ENCODE measurements around the gene PCNX2.

The PCNX2 gene

GRCh38 chr1:232968391-232968790 lies 327.1 kb downstream of the PCNX2 start:
- Histone ChIP-seq H3K9me3 (ENCODE audit: insufficient read depth, low read depth, low read length) (peaks cover 2% of the 10 kb centered on the region), H3K4me1 (ENCODE audit: control insufficient read depth in 1 of 2, insufficient read depth in 2 of 2, low read length in 2 of 2) (peaks cover 0 to 4% of the 10 kb centered on the region in 2 experiments), H3K4ac (ENCODE audit: low read depth, low read length) (no peak overlapping the region), H3K18ac (ENCODE audit: low read length) (no peak overlapping the region), H3K79me1 (ENCODE audit: low read length) (peaks cover under 1% of the 10 kb centered on the region), H4K91ac (ENCODE audit: low read depth, low read length) (no peak overlapping the region), H3K4me2 (ENCODE audit: low read length) (no peak overlapping the region), H2BK5ac (ENCODE audit: low read depth, low read length, poor library complexity) (no peak overlapping the region), H4K8ac (ENCODE audit: low read depth, low read length) (no peak overlapping the region), H3K36me3 (ENCODE audit: control insufficient read depth in 1 of 2, insufficient read depth in 2 of 2, low read length in 2 of 2) (peaks cover 15 to 18% of the 10 kb centered on the region in 2 experiments), H3K79me2 (ENCODE audit: control insufficient read depth, insufficient read depth, low read length, poor library complexity) (no peaks in the 10 kb centered on the region), H2AFZ (ENCODE audit: insufficient read depth, low read length, poor library complexity) (no peak overlapping the region), H3K23ac (ENCODE audit: low read length) (no peak overlapping the region), H3K27me3 (ENCODE audit: insufficient read depth, low read length) (no peaks in the 10 kb centered on the region), H3K9ac (ENCODE audit: low read length) (no peak overlapping the region), H4K12ac (ENCODE audit: low read depth, low read length) (no peak overlapping the region), H2BK12ac (ENCODE audit: low read length) (no peak overlapping the region), H3K14ac (ENCODE audit: low read length) (no peak overlapping the region), H2BK120ac (ENCODE audit: insufficient read depth, low read length, poor library complexity) (no peak overlapping the region), H3K4me3 (ENCODE audit: low read depth, low read length) (no peak overlapping the region), H2AK5ac (ENCODE audit: low read length) (no peak overlapping the region), H3K27ac (ENCODE audit: low read depth, low read length) (no peak overlapping the region)
- WGBS (ENCODE audit: extremely low coverage, insufficient coverage, insufficient read length): no CpG with 5 or more reads among the region's 5 CpGs
- DNase-seq: no peak

- Histone ChIP-seq H3K36me3 (ENCODE audit: control insufficient read depth in 1 of 2, insufficient read depth in 2 of 2, low read length in 2 of 2) (peaks cover 10 to 12% of the 10 kb centered on the region in 2 experiments), H3K9me3 (ENCODE audit: insufficient read depth, low read depth, low read length) (no peaks in the 10 kb centered on the region), H3K14ac (ENCODE audit: low read length) (no peak overlapping the region), H3K4me1 (ENCODE audit: control insufficient read depth in 1 of 2, insufficient read depth in 2 of 2, low read length in 2 of 2) (peaks cover 0 to 7% of the 10 kb centered on the region in 2 experiments), H3K79me2 (ENCODE audit: control insufficient read depth, insufficient read depth, low read length, poor library complexity) (no peaks in the 10 kb centered on the region), H2AK5ac (ENCODE audit: low read length) (no peak overlapping the region), H3K27me3 (ENCODE audit: insufficient read depth, low read length) (no peaks in the 10 kb centered on the region), H2BK5ac (ENCODE audit: low read depth, low read length, poor library complexity) (no peak overlapping the region), H4K12ac (ENCODE audit: low read depth, low read length) (no peak overlapping the region), H2AFZ (ENCODE audit: insufficient read depth, low read length, poor library complexity) (no peak overlapping the region), H3K79me1 (ENCODE audit: low read length) (peaks cover 5% of the 10 kb centered on the region), H2BK120ac (ENCODE audit: insufficient read depth, low read length, poor library complexity) (no peak overlapping the region), H4K91ac (ENCODE audit: low read depth, low read length) (no peak overlapping the region), H3K27ac (ENCODE audit: low read depth, low read length) (no peak overlapping the region), H3K4me2 (ENCODE audit: low read length) (no peak overlapping the region), H4K8ac (ENCODE audit: low read depth, low read length) (no peak overlapping the region), H3K18ac (ENCODE audit: low read length) (no peak overlapping the region), H2BK12ac (ENCODE audit: low read length) (peak overlapping the region; percentile 1), H3K9ac (ENCODE audit: low read length) (no peak overlapping the region), H3K23ac (ENCODE audit: low read length) (peak overlapping the region; percentile 17), H3K4ac (ENCODE audit: low read depth, low read length) (no peak overlapping the region), H3K4me3 (ENCODE audit: low read depth, low read length) (no peak overlapping the region)
- DNase-seq: no peak
- WGBS (ENCODE audit: extremely low coverage, insufficient coverage, insufficient read length): no CpG with 5 or more reads among the region's 4 CpGs
Measured at GRCh38 chr1:232966663-232967062, 328.9 kb downstream of the PCNX2 start.

- WGBS (ENCODE audit: extremely low coverage, insufficient coverage, insufficient read length): no CpG with 5 or more reads among the region's 6 CpGs
- no peak overlapping the region for H2BK12ac ChIP-seq (ENCODE audit: low read length)
- H2AFZ ChIP-seq (ENCODE audit: insufficient read depth, low read length, poor library complexity): no peak overlapping the region
- no peak overlapping the region for H4K8ac ChIP-seq (ENCODE audit: low read depth, low read length)
- DNase-seq: no peak
- H3K79me2 ChIP-seq (ENCODE audit: control insufficient read depth, insufficient read depth, low read length, poor library complexity): no peaks in the 10 kb centered on the region
- no peak overlapping the region for H4K12ac ChIP-seq (ENCODE audit: low read depth, low read length)
- no peak overlapping the region for H2AK5ac ChIP-seq (ENCODE audit: low read length)
- H3K4me1 ChIP-seq (ENCODE audit: control insufficient read depth in 1 of 2, insufficient read depth in 2 of 2, low read length in 2 of 2): peaks cover 0 to 7% of the 10 kb centered on the region in 2 experiments
- H3K27me3 ChIP-seq (ENCODE audit: insufficient read depth, low read length): no peaks in the 10 kb centered on the region
- no peak overlapping the region for H3K9ac ChIP-seq (ENCODE audit: low read length)
- H2BK5ac ChIP-seq (ENCODE audit: low read depth, low read length, poor library complexity): no peak overlapping the region
- peaks cover 5% of the 10 kb centered on the region for H3K79me1 ChIP-seq (ENCODE audit: low read length)
- H3K23ac ChIP-seq (ENCODE audit: low read length): no peak overlapping the region
- no peak overlapping the region for H3K14ac ChIP-seq (ENCODE audit: low read length)
- no peak overlapping the region for H3K27ac ChIP-seq (ENCODE audit: low read depth, low read length)
- H3K36me3 ChIP-seq (ENCODE audit: control insufficient read depth in 1 of 2, insufficient read depth in 2 of 2, low read length in 2 of 2): peaks cover 6 to 8% of the 10 kb centered on the region in 2 experiments
- H3K9me3 ChIP-seq (ENCODE audit: insufficient read depth, low read depth, low read length): no peaks in the 10 kb centered on the region
- no peak overlapping the region for H3K4me2 ChIP-seq (ENCODE audit: low read length)
- H3K4ac ChIP-seq (ENCODE audit: low read depth, low read length): no peak overlapping the region
- peak overlapping the region; percentile 47 for H3K18ac ChIP-seq (ENCODE audit: low read length)
- H2BK120ac ChIP-seq (ENCODE audit: insufficient read depth, low read length, poor library complexity): no peak overlapping the region
- no peak overlapping the region for H3K4me3 ChIP-seq (ENCODE audit: low read depth, low read length)
- no peak overlapping the region for H4K91ac ChIP-seq (ENCODE audit: low read depth, low read length)
Measured at GRCh38 chr1:232965912-232966217, 329.7 kb downstream of the PCNX2 start.

- Histone ChIP-seq H3K4me1 (ENCODE audit: control insufficient read depth in 1 of 2, insufficient read depth in 2 of 2, low read length in 2 of 2) (peaks cover 0 to 7% of the 10 kb centered on the region in 2 experiments), H4K12ac (ENCODE audit: low read depth, low read length) (no peak overlapping the region), H3K36me3 (ENCODE audit: control insufficient read depth in 1 of 2, insufficient read depth in 2 of 2, low read length in 2 of 2) (peaks cover 2 to 4% of the 10 kb centered on the region in 2 experiments), H3K18ac (ENCODE audit: low read length) (peak overlapping the region; percentile 47), H4K91ac (ENCODE audit: low read depth, low read length) (no peak overlapping the region), H2AK5ac (ENCODE audit: low read length) (no peak overlapping the region), H2AFZ (ENCODE audit: insufficient read depth, low read length, poor library complexity) (no peak overlapping the region), H2BK5ac (ENCODE audit: low read depth, low read length, poor library complexity) (no peak overlapping the region), H3K79me1 (ENCODE audit: low read length) (peaks cover 5% of the 10 kb centered on the region), H3K14ac (ENCODE audit: low read length) (no peak overlapping the region), H3K4me3 (ENCODE audit: low read depth, low read length) (no peak overlapping the region), H3K79me2 (ENCODE audit: control insufficient read depth, insufficient read depth, low read length, poor library complexity) (no peaks in the 10 kb centered on the region), H2BK12ac (ENCODE audit: low read length) (no peak overlapping the region), H4K8ac (ENCODE audit: low read depth, low read length) (no peak overlapping the region), H3K9ac (ENCODE audit: low read length) (no peak overlapping the region), H3K27me3 (ENCODE audit: insufficient read depth, low read length) (no peaks in the 10 kb centered on the region), H2BK120ac (ENCODE audit: insufficient read depth, low read length, poor library complexity) (no peak overlapping the region), H3K4ac (ENCODE audit: low read depth, low read length) (no peak overlapping the region), H3K23ac (ENCODE audit: low read length) (no peak overlapping the region), H3K4me2 (ENCODE audit: low read length) (no peak overlapping the region), H3K27ac (ENCODE audit: low read depth, low read length) (no peak overlapping the region), H3K9me3 (ENCODE audit: insufficient read depth, low read depth, low read length) (no peaks in the 10 kb centered on the region)
- no peak for DNase-seq
- no CpG with 5 or more reads among the region's 10 CpGs for WGBS (ENCODE audit: extremely low coverage, insufficient coverage, insufficient read length)
Measured at GRCh38 chr1:232965124-232965911, 330.2 kb downstream of the PCNX2 start.
